ENCODE results near the gene GIT2. TPM values are rescaled to one million over a fixed set of nuclear protein-coding genes. Genes with fewer than 3 reads are reported as not detected.

The GIT2 gene
- total and polyA plus RNA-seq, 9 donors = 17.4 to 58.8 (median 43.7) TPM

DNA sequence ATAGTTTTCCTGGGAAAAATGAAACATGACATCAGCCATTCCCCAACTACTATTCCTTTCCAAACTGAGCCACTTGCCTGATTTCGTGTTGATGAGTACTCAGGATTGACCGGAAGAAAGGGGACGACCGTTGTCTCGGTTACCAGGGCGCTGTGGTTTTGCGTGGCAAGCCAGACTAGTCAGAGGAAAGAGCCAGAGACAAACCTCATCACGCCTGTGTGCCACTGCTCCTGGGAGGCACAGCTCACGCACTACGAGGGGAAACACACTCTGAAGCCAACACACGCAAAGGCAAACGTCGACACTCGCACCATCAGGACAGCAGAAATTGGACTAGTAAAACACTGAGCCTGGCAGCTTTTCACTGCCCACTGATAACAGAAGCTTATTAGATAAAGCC lies 35.0 kb downstream of the GIT2 start:
- 81 to 87% (median 84%) methylated on average over 14 of the region's 14 CpGs for WGBS, 3 donors
- Histone ChIP-seq H3K4me3 (no peak overlapping the region), H3K9me3 (no peaks in the 10 kb centered on the region), H3K27ac (no peak overlapping the region), H3K4me1 (ENCODE audit: insufficient read depth) (no peaks in the 10 kb centered on the region), H3K36me3 (no peaks in the 10 kb centered on the region), H3K27me3 (no peaks in the 10 kb centered on the region)
- intact Hi-C loops (cut with DNase I) = no loop called here
- no peak for DNase-seq
- no peak for TF ChIP-seq POLR2A (IDR thresholded peaks at IDR 0.05)
- TF ChIP-seq, protein P1, sequence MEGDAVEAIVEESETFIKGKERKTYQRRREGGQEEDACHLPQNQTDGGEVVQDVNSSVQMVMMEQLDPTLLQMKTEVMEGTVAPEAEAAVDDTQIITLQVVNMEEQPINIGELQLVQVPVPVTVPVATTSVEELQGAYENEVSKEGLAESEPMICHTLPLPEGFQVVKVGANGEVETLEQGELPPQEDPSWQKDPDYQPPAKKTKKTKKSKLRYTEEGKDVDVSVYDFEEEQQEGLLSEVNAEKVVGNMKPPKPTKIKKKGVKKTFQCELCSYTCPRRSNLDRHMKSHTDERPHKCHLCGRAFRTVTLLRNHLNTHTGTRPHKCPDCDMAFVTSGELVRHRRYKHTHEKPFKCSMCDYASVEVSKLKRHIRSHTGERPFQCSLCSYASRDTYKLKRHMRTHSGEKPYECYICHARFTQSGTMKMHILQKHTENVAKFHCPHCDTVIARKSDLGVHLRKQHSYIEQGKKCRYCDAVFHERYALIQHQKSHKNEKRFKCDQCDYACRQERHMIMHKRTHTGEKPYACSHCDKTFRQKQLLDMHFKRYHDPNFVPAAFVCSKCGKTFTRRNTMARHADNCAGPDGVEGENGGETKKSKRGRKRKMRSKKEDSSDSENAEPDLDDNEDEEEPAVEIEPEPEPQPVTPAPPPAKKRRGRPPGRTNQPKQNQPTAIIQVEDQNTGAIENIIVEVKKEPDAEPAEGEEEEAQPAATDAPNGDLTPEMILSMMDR (IDR thresholded peaks at IDR 0.05) = no peak
- no peak for TF ChIP-seq EP300 (IDR thresholded peaks at IDR 0.05)

- no peak for TF ChIP-seq EP300 (IDR thresholded peaks at IDR 0.05)
- no peak for TF ChIP-seq POLR2A (IDR thresholded peaks at IDR 0.05)
- TF ChIP-seq, protein P1 (IDR thresholded peaks at IDR 0.05) = no peak
- no peaks in the 10 kb centered on the region for H3K9me3 ChIP-seq
- DNase-seq = no peak
- intact Hi-C loops (cut with DNase I) = no loop called here
- no peaks in the 10 kb centered on the region for H3K4me1 ChIP-seq (ENCODE audit: insufficient read depth)
- WGBS, 3 donors = 94 to 96% (median 95%) methylated on average over 8 of the region's 8 CpGs
- no peak overlapping the region for H3K27ac ChIP-seq
- H3K36me3 ChIP-seq = no peaks in the 10 kb centered on the region
- H3K27me3 ChIP-seq = no peaks in the 10 kb centered on the region
- no peak overlapping the region for H3K4me3 ChIP-seq
These were observed 36.6 kb downstream of the GIT2 start for GRCh38 chr12:109959411-109960093.

GRCh38 chr12:109958374-109958773 lies 37.8 kb downstream of the GIT2 start:
- WGBS, 3 donors = 96 to 99% (median 98%) methylated on average over 7 of the region's 7 CpGs
- TF ChIP-seq POLR2A (IDR thresholded peaks at IDR 0.05) = no peak
- TF ChIP-seq EP300 (IDR thresholded peaks at IDR 0.05) = no peak
- TF ChIP-seq, protein P1 (IDR thresholded peaks at IDR 0.05) = no peak
- Histone ChIP-seq H3K27me3 (no peaks in the 10 kb centered on the region), H3K4me1 (ENCODE audit: insufficient read depth) (no peaks in the 10 kb centered on the region), H3K36me3 (no peaks in the 10 kb centered on the region), H3K4me3 (no peak overlapping the region), H3K9me3 (no peaks in the 10 kb centered on the region), H3K27ac (no peak overlapping the region)
- intact Hi-C loops (cut with DNase I) = no loop called here
- DNase-seq = no peak

DNA sequence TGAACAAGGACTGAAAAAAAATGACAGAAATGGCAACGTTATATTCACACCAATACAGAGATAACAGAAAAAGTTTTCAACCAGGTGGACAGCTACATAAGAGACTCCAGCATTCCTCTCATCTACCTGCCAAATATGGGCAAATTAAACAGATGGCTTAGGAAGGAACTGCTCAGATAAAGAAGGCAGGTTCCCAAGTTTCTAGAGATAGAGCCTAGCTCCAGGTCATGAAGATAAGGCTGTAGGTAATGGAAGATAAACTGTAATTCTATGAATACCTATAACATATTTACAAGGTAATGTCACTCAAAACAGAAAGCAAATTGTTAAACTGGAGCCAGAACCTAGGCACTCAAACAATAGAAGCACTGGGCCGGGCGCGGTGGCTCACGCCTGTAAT lies 42.5 kb downstream of the GIT2 start:
- H3K36me3 ChIP-seq = no peaks in the 10 kb centered on the region
- TF ChIP-seq, protein P1 (IDR thresholded peaks at IDR 0.05) = no peak
- TF ChIP-seq POLR2A (IDR thresholded peaks at IDR 0.05) (no peak), EP300 (IDR thresholded peaks at IDR 0.05) (no peak)
- no peak for DNase-seq
- intact Hi-C loops (cut with DNase I) = no loop called here
- WGBS, 3 donors = 89 to 92% (median 91%) methylated on average over 5 of the region's 5 CpGs
- H3K27ac ChIP-seq = no peak overlapping the region
- H3K4me1 ChIP-seq (ENCODE audit: insufficient read depth) = peaks cover 8% of the 10 kb centered on the region
- no peak overlapping the region for H3K4me3 ChIP-seq
- no peaks in the 10 kb centered on the region for H3K27me3 ChIP-seq
- no peaks in the 10 kb centered on the region for H3K9me3 ChIP-seq
